GM20431 (cell line): ENCODE measurements around the gene PDS5B.

ENCODE experiments used
- in situ Hi-C: fragments of 300-500 bp; cut with MseI, MboI; formaldehyde crosslinking; loops from one replicate; pipeline ENCODE4 v1.15.0; 2020; ENCODE audit warnings: low sequenced_read_pairs; ENCODE audit not compliant: unreplicated experiment

The PDS5B gene

GRCh38 chr13:32587011-32587810 lies 959 bp downstream of the PDS5B start:
- in situ Hi-C loops: no loop called here

DNA sequence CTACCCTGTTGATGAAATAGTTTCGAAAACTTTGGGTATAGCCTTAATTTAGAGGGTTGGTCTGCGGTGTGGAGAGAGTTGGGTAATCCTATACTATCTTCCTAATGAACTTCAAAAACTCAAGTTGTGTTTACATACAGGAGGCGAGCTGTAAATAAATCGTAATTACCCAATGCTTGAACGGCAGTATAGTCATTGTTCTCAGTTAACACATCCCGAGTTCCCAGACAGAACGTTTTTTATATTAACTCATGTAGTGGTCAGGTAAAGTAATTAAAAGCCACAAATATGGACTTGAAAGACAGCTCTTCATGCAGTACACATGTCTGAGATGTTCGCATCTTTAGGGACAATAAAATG lies 1.5 kb downstream of the PDS5B start:
- in situ Hi-C loops: no loop called here

DNA sequence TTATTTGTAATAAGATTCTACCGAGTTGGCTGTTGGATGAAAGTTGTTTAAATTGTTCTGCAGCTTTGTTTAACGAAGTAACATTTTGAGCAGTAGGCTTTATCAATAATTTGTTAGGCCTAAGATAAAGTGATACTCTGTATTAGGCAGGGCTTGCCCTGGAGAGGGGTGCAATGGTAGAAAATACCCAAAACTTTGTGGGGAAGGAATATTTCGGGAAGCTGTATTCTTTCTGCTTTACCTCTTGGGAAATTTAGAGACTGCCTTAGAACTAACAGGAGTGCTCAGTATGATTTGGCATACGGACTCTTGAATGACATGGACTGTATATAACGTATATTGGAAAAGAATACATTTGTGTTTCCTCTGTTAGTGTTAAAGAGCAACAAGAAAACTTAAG lies 2.5 kb downstream of the PDS5B start:
- in situ Hi-C loops: no loop called here

DNA sequence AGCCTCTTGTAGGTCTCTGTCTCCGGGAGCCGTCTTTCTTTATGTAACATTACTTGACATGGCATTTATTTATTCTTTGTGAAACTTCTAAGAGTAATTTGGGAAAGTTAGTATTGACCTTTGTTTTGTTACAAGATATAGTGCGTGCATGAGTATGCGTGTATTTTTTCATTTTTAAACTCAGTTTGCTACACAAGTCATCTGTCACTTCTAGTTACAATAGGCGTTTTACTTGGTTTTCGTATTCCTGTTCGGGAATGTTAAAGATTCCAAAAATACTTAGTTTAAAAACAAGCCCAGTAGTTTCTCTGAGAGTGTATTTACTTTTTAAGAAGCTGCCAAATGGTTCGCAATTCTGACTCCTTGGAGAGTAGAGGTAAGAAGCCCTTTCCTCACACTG lies 3.2 kb downstream of the PDS5B start:
- in situ Hi-C loops: no loop called here

GRCh38 chr13:32590266-32590665 lies 4.0 kb downstream of the PDS5B start:
- in situ Hi-C loops: no loop called here

GRCh38 chr13:32592082-32592481 lies 5.8 kb downstream of the PDS5B start:
- in situ Hi-C loops: no loop called here

DNA sequence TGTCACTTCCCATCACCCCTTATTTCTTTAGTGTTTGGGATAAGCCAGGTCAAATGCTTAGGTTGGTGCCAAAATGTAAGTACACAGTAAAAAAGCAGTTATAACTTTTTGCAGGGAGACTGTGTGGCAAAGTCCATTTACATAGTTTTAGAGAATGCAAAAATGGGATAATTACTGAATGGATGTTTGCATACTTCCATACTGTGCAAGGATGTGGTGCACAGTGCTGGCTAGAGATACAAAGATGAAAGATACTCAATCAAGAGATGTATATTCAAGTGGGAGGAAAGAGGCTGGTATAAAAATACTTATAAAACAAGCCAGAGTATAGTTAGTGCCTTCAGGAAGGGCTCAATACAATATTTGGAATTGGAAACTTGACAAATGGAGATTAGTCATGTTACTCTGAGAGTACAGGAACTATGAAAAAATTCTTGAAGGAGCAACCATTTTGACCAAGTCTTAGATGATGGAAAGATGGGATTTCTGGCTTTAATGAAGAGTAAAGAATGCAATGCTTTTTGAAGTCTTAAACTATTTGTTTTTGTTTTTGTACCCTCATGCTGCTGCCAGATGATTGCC lies 8.0 kb downstream of the PDS5B start:
- in situ Hi-C loops: no loop called here

DNA sequence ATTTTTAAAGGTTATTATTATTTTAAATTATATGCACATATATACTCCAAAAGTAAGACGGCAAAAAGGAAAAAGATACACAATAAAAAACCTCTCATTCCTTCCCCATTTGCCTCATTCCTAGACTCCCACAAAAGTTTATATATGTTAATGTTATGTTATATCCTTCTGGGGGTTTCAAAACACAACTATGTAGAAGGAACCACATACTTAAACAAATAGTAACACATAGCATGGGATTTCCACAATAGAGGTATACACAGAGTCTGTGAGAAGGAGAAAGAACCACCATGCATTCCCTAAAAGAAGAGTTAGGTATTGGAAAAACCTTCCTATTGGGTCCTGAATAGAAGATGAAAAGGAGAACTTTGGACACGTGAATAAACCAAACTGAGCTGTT lies 9.1 kb downstream of the PDS5B start:
- in situ Hi-C loops: no loop called here

- in situ Hi-C loops: no loop called here
These were observed 14.6 kb downstream of the PDS5B start for GRCh38 chr13:32600890-32601289.

DNA sequence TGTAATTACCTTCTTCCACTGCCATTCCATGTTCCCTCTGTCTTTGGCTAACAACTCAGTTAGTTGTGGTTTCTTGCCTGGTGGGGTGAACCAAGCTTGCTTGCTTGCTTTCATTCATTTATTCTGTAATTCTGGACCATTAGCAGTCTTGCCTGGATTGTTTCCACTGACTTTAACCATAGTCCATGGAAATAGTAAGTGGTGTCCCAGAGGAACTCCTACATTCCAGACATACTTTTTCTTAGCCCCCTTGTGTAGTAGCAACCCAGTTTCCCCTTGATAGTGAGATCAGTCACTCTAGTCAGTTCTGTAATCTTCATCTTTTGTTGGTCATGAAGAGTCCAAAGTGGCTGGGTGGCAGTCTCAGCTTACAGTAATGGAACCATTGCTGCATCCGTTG lies 23.2 kb downstream of the PDS5B start:
- in situ Hi-C loops: no loop called here

DNA sequence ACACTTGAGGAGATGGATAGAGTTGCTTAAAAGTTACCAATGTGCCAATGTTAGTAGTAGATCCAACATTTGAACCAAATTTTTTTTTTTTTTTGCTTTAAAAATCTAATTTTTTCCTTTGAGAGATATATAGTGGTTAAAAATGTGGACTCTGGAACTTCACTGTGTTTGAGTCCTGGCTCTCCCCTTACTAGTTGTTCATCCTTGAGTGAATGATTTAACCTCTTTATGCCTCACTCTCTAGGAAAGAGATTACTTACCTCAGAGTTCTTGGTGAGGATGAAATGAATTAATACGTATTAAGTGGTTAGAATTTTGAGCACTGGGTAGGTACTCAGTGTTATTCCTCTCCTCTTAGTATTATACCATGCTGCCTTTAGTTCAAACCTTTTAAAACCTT lies 24.3 kb downstream of the PDS5B start:
- in situ Hi-C loops: no loop called here

DNA sequence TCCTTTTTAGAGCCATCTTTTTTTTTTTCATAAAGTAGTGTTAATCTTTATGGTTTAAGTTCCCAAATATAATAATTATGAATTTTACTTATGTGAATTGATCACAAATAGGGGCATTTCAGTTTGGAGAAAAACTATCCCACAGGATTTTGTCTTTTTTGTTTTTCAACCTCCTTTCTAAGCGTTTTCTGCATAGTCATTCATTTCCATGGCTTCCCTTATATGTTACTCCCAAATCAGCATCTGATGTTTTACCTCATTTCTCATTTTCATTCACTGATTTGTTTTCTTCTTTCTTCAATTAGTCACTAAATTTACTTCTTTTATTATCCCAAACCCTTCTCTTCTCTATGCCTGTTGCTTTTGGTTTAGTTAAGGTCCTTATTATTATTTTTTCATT lies 24.7 kb downstream of the PDS5B start:
- in situ Hi-C loops: no loop called here

DNA sequence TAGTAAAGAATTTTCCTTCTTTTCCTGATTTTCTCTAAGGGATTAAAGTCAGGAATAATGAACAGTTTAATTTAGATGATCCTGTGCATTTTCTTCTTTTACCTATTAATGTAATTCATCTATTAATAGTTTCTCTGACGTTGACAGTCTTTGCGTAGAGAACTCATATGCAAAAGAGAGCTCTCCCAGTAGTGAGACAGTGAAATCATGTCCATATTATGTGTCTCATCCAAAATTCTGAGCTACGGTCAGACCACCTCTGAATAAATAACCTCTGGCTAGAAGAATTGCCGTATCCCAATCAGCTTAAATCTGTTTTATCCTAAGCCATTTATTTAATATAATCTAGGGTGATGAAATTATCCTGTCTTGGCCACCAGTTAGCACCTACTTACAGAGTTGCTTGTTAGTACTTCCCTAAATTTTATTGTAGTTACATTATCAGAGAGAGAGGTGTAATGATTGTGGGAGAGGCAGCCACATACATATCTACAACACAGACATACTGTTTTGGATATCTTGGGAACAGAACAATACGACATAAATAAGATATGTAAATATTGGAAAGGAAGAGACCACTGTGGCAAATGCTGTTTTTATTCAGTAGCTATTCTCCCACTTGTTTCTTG lies 30.7 kb downstream of the PDS5B start:
- in situ Hi-C loops: no loop called here

DNA sequence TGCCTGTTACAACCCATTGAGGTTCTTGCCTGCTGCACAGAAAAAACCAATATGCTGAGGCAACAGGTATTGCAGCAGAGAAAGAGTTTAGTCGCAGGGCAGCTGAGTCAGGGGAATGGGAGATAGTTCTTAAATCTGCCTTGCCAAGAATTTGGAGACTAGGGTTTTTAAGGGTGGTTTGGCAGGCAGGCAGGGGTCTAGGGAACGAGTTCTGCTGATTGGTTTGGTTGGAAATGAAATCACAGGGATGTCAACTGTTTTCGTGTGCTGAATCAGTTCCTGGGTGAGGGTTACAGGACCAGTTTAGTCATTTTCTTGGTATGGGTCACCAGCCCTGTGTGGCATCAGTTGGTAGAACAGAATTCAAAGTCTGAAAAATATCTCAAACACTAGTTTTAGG lies 36.6 kb downstream of the PDS5B start:
- in situ Hi-C loops: no loop called here

- in situ Hi-C loops: no loop called here
These were observed 38.2 kb downstream of the PDS5B start for GRCh38 chr13:32624441-32624840.

GRCh38 chr13:32627793-32628192 lies 41.5 kb downstream of the PDS5B start:
- in situ Hi-C loops: no loop called here

DNA sequence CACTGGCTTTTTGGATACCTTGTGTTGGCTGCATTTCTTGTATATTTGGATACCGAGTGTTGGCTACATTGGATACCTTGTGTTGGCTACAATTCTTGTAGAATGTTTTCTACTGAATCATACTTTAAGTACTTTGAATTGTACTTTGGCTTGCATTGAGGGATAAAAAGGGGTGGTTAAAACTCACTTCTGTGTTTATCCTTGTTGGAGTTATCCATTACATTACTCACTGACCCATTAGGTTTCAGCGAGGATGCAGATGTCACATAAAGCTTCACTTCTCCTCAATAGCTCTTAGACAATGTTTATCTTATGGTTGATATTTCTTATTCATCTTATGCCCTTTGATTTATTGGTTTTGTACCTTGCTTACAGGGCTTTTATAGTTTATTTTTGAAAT lies 43.1 kb downstream of the PDS5B start:
- in situ Hi-C loops: no loop called here

- in situ Hi-C loops: no loop called here
These were observed 43.6 kb downstream of the PDS5B start for GRCh38 chr13:32629866-32630265.

DNA sequence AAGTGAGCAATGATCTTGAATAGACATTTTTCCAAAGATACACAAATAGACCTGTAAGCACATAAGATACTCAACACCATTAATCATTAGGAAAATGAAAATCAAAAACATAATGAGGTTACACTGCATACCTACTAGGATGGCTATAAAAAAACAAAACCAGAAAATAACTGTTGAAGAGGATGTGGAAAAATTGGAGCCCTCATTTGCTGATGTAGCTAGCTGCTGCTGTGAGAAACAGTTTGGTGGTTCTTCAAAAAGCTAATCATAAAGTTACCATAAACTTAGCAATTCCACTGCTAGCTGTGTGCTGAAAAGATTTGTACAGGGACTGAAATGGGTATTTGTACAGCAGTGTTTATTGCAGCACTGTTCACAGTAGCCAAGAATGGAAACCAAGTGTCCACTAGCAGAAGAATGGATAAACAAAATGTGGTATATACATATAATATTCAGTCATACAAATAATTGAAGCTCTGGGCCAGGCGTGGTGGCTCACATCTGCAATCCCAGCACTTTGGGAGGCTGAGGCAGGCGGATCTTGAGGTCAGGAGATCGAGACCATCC lies 46.2 kb downstream of the PDS5B start:
- in situ Hi-C loops: no loop called here

GRCh38 chr13:32636711-32637110 lies 50.5 kb downstream of the PDS5B start:
- in situ Hi-C loops: no loop called here

DNA sequence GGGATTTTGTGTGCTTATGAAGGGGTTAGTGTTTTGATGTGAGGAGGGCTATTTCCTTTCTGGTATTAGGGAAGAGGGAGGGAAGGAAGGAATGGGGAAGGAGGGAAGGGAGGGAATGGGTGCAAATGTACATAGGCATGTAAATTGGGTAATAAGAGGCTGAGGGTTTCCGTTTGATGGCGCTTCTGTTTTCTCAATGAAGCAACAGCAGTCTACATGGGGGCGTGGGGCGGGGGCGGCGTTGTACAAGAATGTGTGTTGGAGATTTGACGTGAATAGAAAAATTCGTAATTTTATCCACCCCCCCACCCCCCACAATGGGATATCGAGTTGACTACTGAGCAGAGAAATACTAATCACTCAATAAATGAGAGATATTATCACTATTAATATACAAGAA lies 52.5 kb downstream of the PDS5B start:
- in situ Hi-C loops: no loop called here
